HEK293T (cell line): ENCODE measurements around the gene KLHL1.

ENCODE experiments used
- ARNT ChIP-seq: fragments of 450-650 bp; IDR thresholded peaks from 2 replicates; pipeline ENCODE4 v1.6.1; 2017; ENCODE audit warnings: mild to moderate bottlenecking
- FOXA1 ChIP-seq: fragments of 450-650 bp; IDR thresholded peaks from 2 replicates; pipeline ENCODE4 v1.6.1; 2016; ENCODE audit warnings: mild to moderate bottlenecking
- FOXK2 ChIP-seq: fragments of 450-650 bp; IDR thresholded peaks from 2 replicates; pipeline ENCODE4 v1.6.1; 2016; ENCODE audit warnings: mild to moderate bottlenecking
- FOXM1 ChIP-seq: fragments of 450-650 bp; IDR thresholded peaks from 2 replicates; pipeline ENCODE4 v1.6.1; 2017; ENCODE audit warnings: mild to moderate bottlenecking, borderline replicate concordance
- HDGF ChIP-seq: fragments of 450-650 bp; IDR thresholded peaks from 2 replicates; pipeline ENCODE4 v1.6.1; 2017; ENCODE audit warnings: antibody characterized with exemption, borderline replicate concordance
- ZNF384 ChIP-seq: fragments of 450-650 bp; IDR thresholded peaks from 2 replicates; pipeline ENCODE4 v1.6.1; 2016

DNA sequence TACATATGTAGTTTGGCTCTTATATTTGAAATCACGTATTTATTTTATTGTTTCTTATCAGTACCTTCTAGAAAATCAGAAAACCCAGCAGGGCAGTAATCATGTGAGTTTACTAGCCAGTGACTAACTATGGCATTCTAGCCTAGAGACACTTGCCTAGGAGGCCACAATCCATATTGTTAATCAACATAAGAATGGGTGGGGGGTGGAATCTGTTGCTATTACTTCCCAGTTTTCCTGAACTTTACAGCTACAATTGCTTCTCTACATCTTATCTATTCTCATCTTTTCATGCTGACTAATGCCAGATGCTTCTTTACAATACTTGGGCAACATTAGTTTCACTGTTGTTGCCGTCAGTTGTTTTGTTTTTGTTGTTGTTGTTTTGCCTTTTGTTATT lies 19.3 kb downstream of the KLHL1 start:
- no peak for TF ChIP-seq ARNT
- no peak for TF ChIP-seq FOXK2
- no peak for TF ChIP-seq HDGF
- no peak for TF ChIP-seq ZNF384
- TF ChIP-seq FOXA1 = no peak
- TF ChIP-seq FOXM1 = no peak
